ENCODE results near the gene ITGAL.

ITGAL gene

GRCh38 chr16:30526823-30527634 lies 54.5 kb downstream of the ITGAL start:
- TF ChIP-seq, protein P1, sequence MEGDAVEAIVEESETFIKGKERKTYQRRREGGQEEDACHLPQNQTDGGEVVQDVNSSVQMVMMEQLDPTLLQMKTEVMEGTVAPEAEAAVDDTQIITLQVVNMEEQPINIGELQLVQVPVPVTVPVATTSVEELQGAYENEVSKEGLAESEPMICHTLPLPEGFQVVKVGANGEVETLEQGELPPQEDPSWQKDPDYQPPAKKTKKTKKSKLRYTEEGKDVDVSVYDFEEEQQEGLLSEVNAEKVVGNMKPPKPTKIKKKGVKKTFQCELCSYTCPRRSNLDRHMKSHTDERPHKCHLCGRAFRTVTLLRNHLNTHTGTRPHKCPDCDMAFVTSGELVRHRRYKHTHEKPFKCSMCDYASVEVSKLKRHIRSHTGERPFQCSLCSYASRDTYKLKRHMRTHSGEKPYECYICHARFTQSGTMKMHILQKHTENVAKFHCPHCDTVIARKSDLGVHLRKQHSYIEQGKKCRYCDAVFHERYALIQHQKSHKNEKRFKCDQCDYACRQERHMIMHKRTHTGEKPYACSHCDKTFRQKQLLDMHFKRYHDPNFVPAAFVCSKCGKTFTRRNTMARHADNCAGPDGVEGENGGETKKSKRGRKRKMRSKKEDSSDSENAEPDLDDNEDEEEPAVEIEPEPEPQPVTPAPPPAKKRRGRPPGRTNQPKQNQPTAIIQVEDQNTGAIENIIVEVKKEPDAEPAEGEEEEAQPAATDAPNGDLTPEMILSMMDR (conservative IDR thresholded peaks at IDR 0.05; ENCODE audit: low read length): peak; percentile 42
- DNase-seq (ENCODE audit: low read depth): peak; percentile 96
- peak overlapping the region; percentile 82 for H3K4me3 ChIP-seq (ENCODE audit: low read length)

DNA sequence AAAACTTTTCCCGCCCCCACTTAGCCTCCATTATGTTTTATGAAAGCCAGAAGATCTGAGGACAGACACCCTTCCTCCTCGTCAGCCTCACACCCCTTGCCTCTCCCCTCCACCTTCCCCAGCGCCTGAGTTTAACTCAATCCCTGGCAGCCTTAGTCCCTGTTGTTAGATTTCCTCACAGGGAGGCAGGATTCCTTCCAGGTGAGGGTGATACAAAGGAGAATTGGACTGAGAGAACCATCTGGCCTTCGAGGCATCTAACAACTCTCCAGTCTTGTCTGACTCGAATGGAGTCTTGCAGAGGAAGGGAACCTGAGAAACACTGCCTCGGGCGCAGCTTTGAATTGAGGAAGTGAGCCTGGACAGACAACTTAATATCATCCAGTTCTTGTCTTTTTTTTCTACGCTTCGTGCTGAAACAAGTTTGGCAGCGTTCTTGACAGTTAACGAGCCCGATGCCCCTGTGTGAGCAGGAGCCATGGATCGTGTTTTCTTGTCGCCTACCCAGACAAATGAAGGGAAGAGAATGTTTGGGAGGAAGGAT lies 55.2 kb downstream of the ITGAL start:
- H3K4me3 ChIP-seq (ENCODE audit: low read length): peak overlapping the region; percentile 47
- TF ChIP-seq, protein P1 (conservative IDR thresholded peaks at IDR 0.05; ENCODE audit: low read length): no peak
- DNase-seq (ENCODE audit: low read depth): no peak

DNA sequence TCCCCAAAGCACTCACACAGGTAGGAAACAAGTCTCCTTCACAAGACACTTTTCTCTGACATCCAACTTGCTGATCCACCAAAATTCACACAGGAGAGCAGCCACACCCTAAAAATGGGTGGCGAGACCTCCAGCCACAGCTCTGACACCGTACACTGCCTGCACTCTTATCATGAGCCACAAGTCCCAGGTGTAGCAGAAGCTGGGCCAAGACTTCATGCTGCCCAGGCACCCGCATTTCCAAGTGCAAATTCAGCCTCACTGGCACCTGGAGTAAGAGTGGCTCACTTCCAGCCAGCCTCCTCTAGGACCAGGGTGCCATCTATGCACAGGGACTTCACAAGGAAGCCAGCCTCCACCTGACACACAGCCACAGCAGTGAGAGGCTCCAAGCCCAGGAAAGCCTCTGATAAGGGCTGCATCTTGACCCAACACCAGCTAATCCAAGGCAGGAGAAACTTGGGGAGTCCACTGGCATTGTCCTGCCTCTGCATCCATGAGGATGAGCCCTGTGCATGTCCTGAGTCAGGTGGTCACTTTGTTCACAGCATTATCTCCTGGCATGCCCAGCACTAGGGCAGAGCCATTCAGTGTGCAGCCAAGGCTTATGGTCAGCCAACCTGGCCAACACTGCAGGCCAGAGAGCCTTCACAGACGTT lies 56.4 kb downstream of the ITGAL start:
- H3K4me3 ChIP-seq (ENCODE audit: low read length): no peak overlapping the region
- no peak for DNase-seq (ENCODE audit: low read depth)
- TF ChIP-seq, protein P1 (conservative IDR thresholded peaks at IDR 0.05; ENCODE audit: low read length): no peak

- H3K4me3 ChIP-seq (ENCODE audit: low read length): no peak overlapping the region
- DNase-seq (ENCODE audit: low read depth): no peak
- TF ChIP-seq, protein P1 (conservative IDR thresholded peaks at IDR 0.05; ENCODE audit: low read length): no peak
Observed at GRCh38 chr16:30530163-30531037, 57.9 kb downstream of the ITGAL start.

DNA sequence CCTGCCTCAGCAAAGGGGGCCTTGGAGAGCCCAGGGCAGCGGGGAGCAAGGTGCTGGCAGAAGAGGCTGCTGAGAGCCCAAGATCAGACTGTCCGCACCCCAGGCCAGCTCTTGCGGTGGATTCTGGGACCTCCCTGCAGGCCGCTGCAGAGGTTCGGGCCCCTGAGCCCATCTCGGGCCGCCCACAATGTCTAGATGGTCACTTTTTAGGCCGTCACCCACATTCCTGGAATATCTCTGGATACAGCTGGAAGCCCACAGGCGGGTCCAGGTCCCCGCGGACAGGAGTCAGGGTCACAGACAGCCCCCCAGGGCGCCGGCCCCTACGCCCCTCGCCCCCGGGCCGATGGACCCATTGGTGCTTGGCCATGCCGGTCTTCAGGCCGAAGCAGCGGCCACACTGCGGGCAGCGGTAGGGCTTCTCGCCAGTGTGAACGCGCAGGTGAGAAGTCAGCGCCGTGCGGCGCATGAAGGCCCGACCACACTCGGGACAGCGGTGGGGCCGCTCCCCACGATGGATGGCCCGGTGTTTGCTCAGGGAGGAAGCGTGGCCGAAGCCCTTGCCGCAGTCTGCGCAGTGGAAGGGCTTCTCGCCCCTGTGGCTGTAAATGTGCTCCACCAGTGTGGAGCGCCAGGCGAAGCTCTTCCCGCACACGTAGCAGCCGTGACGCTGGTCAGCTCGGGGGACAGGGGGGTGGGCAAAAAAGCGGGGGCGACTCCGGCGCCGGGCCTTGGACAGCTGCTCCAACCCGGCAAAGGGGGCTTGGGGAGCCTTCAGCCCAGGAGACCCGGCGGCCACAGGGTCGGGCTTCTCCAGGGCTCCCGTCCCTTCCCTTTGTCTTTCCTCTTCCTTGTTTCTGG lies 60.0 kb downstream of the ITGAL start:
- TF ChIP-seq, protein P1 (conservative IDR thresholded peaks at IDR 0.05; ENCODE audit: low read length): no peak
- DNase-seq (ENCODE audit: low read depth): no peak
- H3K4me3 ChIP-seq (ENCODE audit: low read length): no peak overlapping the region

GRCh38 chr16:30533146-30533522 lies 60.6 kb downstream of the ITGAL start:
- TF ChIP-seq, protein P1 (conservative IDR thresholded peaks at IDR 0.05; ENCODE audit: low read length): no peak

More at GRCh38 chr16:30533146-30533522, 60.6 kb downstream of the ITGAL start:
- DNase-seq (ENCODE audit: low read depth): no peak
- H3K4me3 ChIP-seq (ENCODE audit: low read length): no peak overlapping the region; the same call in 1 of the 2 replicates
